Mucosa of stomach (tissue), 1 donor: ENCODE data around the gene KCNQ2.

ENCODE experiments used
- H3K27me3 ChIP-seq: one replicate; pipeline ENCODE4 v1.7.0; 2013; ENCODE audit warnings: mild to moderate bottlenecking, low read length; ENCODE audit not compliant: control insufficient read depth, insufficient read depth
- H3K36me3 ChIP-seq: one replicate; pipeline ENCODE4 v1.7.0; 2013; ENCODE audit warnings: low read length; ENCODE audit not compliant: control insufficient read depth, insufficient read depth
- H3K4me1 ChIP-seq: one replicate; pipeline ENCODE4 v1.7.0; 2013; ENCODE audit warnings: mild to moderate bottlenecking, low read length; ENCODE audit not compliant: control insufficient read depth, insufficient read depth
- H3K4me3 ChIP-seq: one replicate; pipeline ENCODE4 v1.7.0; 2013; ENCODE audit warnings: low read length
- H3K9ac ChIP-seq: one replicate; pipeline ENCODE4 v1.7.0; 2013; ENCODE audit warnings: mild to moderate bottlenecking, low read length, moderate library complexity
- H3K9me3 ChIP-seq: one replicate; pipeline ENCODE4 v1.7.0; 2013; ENCODE audit warnings: mild to moderate bottlenecking, low read length, moderate library complexity; ENCODE audit not compliant: control insufficient read depth
- donor health status: Pancreatic carcinoma.

Gene KCNQ2

DNA sequence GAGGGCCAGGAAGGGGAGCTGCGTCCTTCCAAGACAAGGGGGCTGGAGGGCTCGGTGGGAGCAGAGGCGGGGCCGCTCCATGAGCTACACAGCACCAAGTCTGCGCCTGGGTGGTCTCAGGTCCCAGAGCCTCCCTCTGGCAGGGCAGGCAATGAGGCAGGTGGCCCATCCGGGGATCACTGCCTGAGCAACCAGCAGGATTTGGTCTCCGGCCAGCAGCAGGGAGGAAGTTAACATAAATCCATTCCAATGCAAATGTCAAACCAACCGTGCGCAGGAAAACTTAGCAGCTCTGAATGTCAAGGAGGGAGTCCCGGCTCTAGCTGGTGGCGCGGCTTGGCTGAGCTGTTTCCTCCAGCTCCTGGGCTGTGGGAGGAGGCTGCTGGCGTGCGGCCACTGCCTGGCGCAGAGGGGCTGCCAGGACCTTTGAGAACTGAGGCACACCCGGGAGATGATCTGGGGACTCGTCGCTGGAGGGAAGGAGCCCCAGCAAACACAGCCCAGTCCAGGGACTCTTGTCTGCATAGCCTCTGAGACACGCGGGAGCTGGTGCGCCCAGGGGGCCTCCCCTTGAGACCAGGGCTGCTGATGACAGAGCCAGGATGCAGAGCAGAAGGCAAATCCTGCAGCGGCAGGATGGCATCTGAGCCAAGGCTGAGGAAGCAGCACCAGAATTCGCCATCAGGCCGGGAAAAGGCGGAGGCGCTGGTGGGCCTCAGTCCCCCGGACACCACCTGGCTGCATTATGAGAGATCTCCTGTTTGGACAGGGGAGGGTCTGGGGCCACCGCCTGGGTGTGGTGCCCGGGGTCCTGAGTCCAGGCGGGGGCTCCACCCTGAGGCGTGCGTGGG is 78.2 kb downstream of the KCNQ2 start:
- H3K4me1 ChIP-seq = no peaks in the 10 kb centered on the region
- peaks cover 4% of the 10 kb centered on the region for H3K27me3 ChIP-seq
- H3K9me3 ChIP-seq = no peaks in the 10 kb centered on the region
- H3K36me3 ChIP-seq = no peaks in the 10 kb centered on the region
- no peak overlapping the region for H3K4me3 ChIP-seq
- no peak overlapping the region for H3K9ac ChIP-seq

DNA sequence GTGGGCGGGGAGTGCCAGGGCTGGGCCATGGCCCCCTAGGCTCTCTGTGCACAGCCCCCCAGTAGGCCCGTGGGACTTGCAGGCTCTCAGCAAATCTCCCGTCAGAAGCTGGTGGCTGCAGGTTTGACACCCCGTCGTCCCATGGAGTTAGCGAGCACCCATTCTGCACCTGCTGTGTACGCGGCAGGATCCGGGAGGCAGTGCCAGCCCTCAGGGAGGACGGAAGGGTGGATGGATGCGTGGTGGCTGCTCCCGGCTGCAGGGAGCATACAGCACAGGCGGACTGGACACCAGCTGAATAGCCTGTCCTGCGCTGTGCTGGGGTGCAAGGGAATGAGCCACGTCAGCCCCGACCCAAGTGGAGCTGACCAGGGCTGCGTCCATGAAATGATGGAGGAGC is 78.9 kb downstream of the KCNQ2 start:
- Histone ChIP-seq H3K9ac (no peak overlapping the region), H3K9me3 (no peaks in the 10 kb centered on the region), H3K27me3 (peaks cover 4% of the 10 kb centered on the region), H3K4me3 (no peak overlapping the region), H3K4me1 (no peaks in the 10 kb centered on the region), H3K36me3 (no peaks in the 10 kb centered on the region)

DNA sequence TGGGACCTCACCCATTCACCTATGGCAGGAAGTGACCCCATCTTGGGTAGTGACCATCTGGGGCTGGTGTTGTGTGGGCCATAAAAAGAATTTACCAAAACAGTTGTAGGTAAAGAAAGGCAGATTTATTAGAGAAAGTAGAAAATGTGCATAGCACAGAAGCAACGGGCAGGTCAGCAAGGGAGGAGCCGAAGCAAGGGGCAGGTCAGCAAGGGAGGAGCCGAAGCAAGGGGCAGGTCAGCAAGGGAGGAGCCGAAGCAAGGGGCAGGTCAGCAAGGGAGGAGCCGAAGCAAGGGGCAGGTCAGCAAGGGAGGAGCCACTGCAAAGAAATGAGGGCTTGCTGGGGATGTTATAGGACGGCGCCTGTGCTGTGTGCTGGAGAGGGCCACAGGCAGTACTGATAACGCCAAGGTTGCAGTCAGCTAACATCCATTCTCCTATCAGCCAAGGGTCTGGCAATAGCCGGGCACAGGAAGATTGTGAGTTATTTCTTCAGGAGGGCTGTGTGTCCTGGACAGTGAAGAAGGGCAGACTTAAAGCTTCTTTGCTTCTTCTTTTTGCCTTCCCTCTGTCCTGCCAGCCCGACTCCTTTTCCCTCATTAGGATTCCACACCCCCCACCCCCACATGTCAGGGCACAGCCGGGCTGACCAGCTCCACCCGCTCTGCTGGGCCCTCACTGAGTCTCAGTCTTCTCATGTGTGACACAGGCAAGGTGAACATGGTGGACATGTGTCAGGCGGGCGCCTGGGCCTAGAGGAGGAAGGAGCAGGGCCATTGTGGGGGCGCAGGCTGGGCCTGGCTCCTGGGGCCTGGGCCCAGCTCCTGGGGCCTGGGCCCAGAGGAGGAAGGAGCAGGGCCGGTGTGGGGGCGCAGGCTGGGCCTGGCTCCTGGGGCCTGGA is 79.7 kb downstream of the KCNQ2 start:
- Histone ChIP-seq H3K9ac (no peak overlapping the region), H3K9me3 (no peaks in the 10 kb centered on the region), H3K4me1 (no peaks in the 10 kb centered on the region), H3K27me3 (peaks cover 4% of the 10 kb centered on the region), H3K4me3 (no peak overlapping the region), H3K36me3 (no peaks in the 10 kb centered on the region)

DNA sequence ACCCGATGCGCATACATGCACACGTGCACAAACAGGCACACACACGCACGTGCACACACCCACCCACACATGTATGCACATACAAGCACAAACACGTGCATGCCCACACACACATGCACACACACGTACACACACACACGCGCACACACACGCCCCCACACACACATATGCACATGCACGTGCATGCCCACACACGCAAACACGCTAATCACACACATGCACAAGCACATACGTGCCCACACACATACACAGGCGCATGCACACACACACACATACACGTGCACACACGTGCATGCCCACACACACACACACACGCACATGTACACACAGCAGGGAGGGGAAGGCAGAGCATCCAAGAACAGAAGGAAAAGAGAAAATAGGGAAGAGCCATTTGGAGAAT is 84.5 kb downstream of the KCNQ2 start:
- Histone ChIP-seq H3K9ac (no peak overlapping the region), H3K4me1 (no peaks in the 10 kb centered on the region), H3K27me3 (peaks cover 4% of the 10 kb centered on the region), H3K9me3 (no peaks in the 10 kb centered on the region), H3K4me3 (no peak overlapping the region), H3K36me3 (no peaks in the 10 kb centered on the region)

DNA sequence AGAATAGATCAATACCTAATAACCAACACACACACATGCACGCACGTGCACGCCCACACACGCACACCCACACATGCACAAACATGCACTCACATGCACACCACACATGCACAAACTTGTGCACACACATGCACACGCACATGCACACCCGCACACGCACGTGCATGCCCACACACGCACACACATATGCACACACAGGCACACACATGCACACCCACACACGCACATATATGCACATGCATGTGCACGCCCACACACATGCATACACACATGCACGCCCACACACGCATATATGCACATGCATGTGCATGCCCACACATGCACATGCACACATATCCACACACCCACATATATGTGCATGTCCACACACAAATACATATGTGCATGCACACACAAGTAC is 85.1 kb downstream of the KCNQ2 start:
- no peaks in the 10 kb centered on the region for H3K9me3 ChIP-seq
- H3K4me1 ChIP-seq = no peaks in the 10 kb centered on the region
- H3K36me3 ChIP-seq = no peaks in the 10 kb centered on the region
- no peak overlapping the region for H3K4me3 ChIP-seq
- H3K27me3 ChIP-seq = peaks cover 4% of the 10 kb centered on the region
- H3K9ac ChIP-seq = no peak overlapping the region

DNA sequence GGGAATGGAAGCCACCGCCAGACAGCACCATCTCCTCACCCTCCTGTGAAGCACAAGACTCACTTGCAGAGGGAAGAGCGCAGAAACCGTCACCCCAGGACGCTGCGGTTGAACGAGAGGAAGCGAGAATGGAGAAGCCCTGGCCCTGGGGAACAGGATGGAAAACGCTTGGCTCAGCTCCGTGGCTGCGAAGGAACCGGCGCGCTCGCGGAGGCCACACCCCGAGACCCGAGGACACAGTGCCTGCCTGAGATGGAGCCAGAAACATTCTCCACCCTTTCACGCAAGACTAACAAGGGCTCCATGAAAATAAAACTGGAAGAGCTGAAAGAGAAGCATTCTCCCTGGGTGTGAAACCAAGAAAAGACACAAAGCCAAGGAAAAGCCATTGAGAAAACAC is 86.0 kb downstream of the KCNQ2 start:
- Histone ChIP-seq H3K36me3 (no peaks in the 10 kb centered on the region), H3K27me3 (no peaks in the 10 kb centered on the region), H3K9me3 (no peaks in the 10 kb centered on the region), H3K4me3 (no peak overlapping the region), H3K9ac (no peak overlapping the region), H3K4me1 (no peaks in the 10 kb centered on the region)

DNA sequence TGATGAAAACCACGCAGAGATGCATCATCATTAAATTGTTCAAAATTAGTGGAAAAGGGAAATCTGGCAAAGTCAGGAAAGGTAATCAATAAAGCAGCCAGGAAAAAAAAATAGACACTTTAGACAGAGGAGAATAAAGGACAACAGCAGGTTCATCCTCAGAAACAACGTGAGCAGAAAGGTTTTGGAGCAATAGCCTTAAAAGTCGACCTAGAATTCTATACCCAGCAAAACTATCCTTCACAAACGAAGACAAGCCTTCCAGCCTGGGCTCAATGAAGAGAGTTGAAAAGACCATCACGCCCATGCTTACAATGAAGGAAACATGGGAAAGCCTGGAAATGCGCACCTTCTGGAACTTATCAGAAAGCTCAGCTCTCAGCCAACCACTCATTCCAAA is 86.6 kb downstream of the KCNQ2 start:
- no peaks in the 10 kb centered on the region for H3K4me1 ChIP-seq
- H3K27me3 ChIP-seq = no peaks in the 10 kb centered on the region
- no peaks in the 10 kb centered on the region for H3K9me3 ChIP-seq
- no peak overlapping the region for H3K9ac ChIP-seq
- H3K36me3 ChIP-seq = no peaks in the 10 kb centered on the region
- H3K4me3 ChIP-seq = no peak overlapping the region

DNA sequence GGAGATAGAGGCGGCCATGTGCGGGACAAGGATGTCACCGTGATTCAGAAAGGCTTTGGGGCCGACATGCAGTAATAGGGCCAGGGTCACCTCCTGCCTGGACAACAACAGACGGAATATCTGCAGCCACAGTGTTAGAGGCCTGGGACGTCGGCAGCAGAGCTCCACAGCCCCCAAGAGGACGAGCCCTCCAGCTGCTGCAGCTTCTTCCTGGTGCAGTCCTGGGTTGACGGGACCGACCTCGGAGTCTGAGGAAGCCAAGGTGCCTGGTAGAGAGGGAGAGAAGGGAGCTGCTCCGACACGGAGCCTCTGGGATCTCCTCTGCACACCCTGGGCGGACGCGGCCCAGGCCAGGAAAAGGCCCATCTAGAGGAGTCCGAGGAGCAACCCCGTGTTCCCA is 88.1 kb downstream of the KCNQ2 start:
- H3K9ac ChIP-seq = no peak overlapping the region
- no peak overlapping the region for H3K4me3 ChIP-seq
- H3K27me3 ChIP-seq = no peaks in the 10 kb centered on the region
- H3K9me3 ChIP-seq = no peaks in the 10 kb centered on the region
- no peaks in the 10 kb centered on the region for H3K4me1 ChIP-seq
- no peaks in the 10 kb centered on the region for H3K36me3 ChIP-seq

DNA sequence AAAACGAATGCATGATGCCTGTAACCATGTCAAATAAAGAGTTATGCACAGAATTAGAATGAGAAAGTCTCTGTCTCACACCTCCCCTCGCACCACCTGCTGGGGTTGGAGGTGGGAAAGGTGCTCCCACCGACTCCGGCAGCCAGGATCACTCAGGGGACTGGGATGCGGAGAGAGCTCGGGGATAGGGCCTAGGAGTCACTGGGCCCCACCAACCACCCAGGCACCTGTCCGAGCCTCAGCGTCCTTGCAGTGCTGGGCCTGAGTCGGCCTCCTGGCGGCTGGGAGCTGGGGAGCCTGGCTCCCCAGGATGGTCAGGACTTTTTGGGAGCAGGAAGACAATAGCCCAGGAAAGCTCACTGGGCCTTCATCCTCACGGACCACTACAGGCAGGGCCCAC is 88.9 kb downstream of the KCNQ2 start:
- Histone ChIP-seq H3K27me3 (no peaks in the 10 kb centered on the region), H3K4me3 (no peak overlapping the region), H3K4me1 (no peaks in the 10 kb centered on the region), H3K9me3 (no peaks in the 10 kb centered on the region), H3K9ac (no peak overlapping the region), H3K36me3 (no peaks in the 10 kb centered on the region)

DNA sequence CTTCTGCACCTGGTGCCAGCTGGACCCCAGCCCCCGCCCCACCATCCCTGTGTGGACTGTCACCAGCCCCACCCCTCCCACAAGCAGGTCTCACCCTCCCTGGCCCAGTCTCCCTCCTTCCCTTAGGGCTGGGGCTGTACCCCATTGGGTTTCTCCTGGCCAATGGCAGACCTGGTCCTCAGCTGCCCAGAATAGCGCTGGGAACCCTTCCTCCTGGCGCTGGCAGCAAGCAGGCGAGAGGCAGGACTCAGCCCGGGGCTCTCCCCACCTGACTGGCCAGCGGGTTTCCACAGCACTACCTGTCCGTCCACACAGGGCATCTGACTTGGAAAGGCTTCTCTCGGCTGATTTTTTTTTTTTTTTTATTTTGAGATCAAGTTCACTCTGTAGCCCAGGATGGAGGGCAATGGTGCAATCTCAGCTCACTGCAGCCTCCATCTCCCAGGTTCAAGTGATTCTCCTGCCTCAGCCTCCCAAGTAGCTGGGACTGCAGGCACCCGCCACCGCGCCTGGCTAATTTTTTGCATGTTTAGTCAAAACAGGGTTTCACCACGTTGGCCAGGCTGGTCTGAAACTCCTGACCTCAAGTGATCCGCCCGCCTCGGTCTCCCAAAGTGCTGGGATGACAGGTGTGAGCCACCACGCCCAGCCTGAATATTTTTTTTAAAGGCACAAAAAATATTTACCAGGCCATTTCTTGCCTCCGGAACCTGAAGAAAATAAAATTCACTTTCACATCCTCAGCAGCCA is 89.7 kb downstream of the KCNQ2 start:
- H3K9me3 ChIP-seq = no peaks in the 10 kb centered on the region
- H3K36me3 ChIP-seq = no peaks in the 10 kb centered on the region
- H3K4me3 ChIP-seq = no peak overlapping the region
- H3K4me1 ChIP-seq = no peaks in the 10 kb centered on the region
- H3K9ac ChIP-seq = no peak overlapping the region
- peaks cover 3% of the 10 kb centered on the region for H3K27me3 ChIP-seq

DNA sequence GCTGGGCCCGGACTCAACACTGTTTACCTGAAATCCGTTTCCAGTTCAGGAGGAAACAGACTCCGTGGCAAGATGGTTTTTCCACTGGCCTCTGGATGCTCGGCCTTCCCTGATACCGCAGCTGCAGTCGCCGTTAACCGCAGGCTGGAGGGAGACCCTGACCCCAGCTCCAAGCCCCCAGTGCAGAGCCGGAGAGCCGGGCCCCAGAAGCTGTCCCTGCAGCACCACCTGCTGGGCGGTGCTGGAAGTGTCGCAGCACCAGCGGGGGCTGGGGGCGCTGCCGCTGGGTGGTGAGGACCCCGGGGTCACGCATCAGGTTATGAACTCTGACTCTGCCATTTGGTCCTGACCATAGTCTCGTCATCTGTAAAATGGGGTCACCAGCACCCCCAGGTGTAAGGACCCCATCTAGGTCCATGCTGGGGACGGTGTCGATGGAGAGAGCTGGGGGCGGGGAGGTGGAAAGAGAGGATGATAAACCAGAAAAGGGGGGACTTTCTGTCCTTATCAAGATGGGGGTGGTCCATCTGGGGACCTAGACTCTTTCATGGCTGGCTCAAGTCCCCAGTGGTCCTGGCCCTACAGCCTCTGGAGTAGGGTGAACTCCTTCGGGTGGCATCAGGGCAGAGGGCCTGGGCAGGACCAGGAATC is 90.5 kb downstream of the KCNQ2 start:
- no peak overlapping the region for H3K4me3 ChIP-seq
- H3K27me3 ChIP-seq = peaks cover 11% of the 10 kb centered on the region
- H3K9me3 ChIP-seq = no peaks in the 10 kb centered on the region
- no peaks in the 10 kb centered on the region for H3K4me1 ChIP-seq
- H3K9ac ChIP-seq = no peak overlapping the region
- no peaks in the 10 kb centered on the region for H3K36me3 ChIP-seq
